ENCODE results near the gene FAM110C. TPM values are rescaled to one million over a fixed set of nuclear protein-coding genes. Genes with fewer than 3 reads are reported as not detected.

Gene FAM110C
- total RNA-seq, 4 donors from 2014 or later: 23.7 to 53.9 (median 41.8) TPM

DNA sequence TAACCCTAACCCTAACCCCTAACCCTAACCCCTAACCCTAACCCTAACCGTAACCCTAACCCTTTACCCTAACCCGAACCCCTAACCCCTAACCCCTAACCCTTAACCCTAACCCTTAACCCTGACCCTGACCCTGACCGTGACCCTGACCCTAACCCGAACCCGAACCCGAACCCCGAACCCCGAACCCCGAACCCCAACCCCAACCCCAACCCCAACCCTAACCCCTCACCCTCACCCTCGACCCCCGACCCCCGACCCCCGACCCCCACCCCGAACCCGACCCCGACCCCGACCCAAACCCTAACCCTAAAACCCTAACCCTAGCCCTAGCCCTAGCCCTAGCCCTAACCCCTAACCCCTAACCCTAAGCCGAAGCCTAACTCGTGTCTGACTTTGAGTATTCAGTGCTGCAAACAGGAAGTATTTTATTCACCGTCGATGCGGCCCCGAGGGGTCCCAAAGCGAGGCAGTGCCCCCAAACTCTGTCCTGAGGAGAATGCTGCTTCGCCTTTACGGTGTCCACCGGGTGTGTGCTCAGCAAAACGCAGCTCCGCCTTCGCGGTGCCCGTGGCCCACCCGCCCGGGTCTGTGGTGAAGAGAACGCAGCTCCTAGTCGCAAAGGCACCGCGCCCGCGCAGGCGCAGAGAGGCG is 36.0 kb downstream of the FAM110C start:
- in situ Hi-C loops (cut with MboI; ENCODE audit: low pct_ligation_motif_present in 1 of 4, low pct_unique_long_range_greater_than_20kb in 1 of 4, low sequenced_read_pairs in 3 of 4) (no loop called here), intact Hi-C loops (cut with DNase I; ENCODE audit: low total_unique reads) (no loop called here)
- TF ChIP-seq POLR2AphosphoS5 (IDR thresholded peaks at IDR 0.05): no peak
- TF ChIP-seq EP300 (IDR thresholded peaks at IDR 0.05; ENCODE audit: low read depth): no peak
- no peak for TF ChIP-seq POLR2A (IDR thresholded peaks at IDR 0.05)
- TF ChIP-seq, protein P1, sequence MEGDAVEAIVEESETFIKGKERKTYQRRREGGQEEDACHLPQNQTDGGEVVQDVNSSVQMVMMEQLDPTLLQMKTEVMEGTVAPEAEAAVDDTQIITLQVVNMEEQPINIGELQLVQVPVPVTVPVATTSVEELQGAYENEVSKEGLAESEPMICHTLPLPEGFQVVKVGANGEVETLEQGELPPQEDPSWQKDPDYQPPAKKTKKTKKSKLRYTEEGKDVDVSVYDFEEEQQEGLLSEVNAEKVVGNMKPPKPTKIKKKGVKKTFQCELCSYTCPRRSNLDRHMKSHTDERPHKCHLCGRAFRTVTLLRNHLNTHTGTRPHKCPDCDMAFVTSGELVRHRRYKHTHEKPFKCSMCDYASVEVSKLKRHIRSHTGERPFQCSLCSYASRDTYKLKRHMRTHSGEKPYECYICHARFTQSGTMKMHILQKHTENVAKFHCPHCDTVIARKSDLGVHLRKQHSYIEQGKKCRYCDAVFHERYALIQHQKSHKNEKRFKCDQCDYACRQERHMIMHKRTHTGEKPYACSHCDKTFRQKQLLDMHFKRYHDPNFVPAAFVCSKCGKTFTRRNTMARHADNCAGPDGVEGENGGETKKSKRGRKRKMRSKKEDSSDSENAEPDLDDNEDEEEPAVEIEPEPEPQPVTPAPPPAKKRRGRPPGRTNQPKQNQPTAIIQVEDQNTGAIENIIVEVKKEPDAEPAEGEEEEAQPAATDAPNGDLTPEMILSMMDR (IDR thresholded peaks at IDR 0.05): no peak
- Histone ChIP-seq H3K4me1 (no peaks in the 10 kb centered on the region), H3K4me3 (no peak overlapping the region), H3K36me3 (no peaks in the 10 kb centered on the region), H3K27me3 (no peaks in the 10 kb centered on the region), H3K9me3 (no peaks in the 10 kb centered on the region), H3K27ac (no peak overlapping the region)
- 87 to 91% methylated on average over 3 to 39 of the region's 42 CpGs for WGBS, 2 donors (ENCODE audit: low coverage in 1 of 2)
- no peak for DNase-seq

Other genes with a start within 250 kb of the FAM110C start
- gene SH3YL1, start 217.5 kb upstream of the FAM110C start, total RNA-seq: 100 to 1,000 TPM in 2 of 4 donors, 10 to 100 TPM in 2; 70.7 to 344 (median 98.0) TPM
- 10 to 100 TPM; 21.3 to 96.1 (median 66.4) TPM for gene ACP1, start 218.4 kb upstream of the FAM110C start, total RNA-seq
- 1 to 10 TPM in 1 of 4 donors, under 1 TPM in 1, not detected in 2; 0.96 to 2.5 TPM for gene ALKAL2, start 241.6 kb upstream of the FAM110C start, total RNA-seq

All from transverse colon (tissue), 4 donors.